Activated CD8-positive, alpha-beta memory T cell treated with anti-CD3 and anti-CD28 coated beads, Interleukin-2, amount 50 U/mL, for 1 hour (primary cell): Measurements from ENCODE around the gene NEURL1B.

Experiments
- DNase-seq: peaks from one replicate; pipeline ENCODE4 v3.0.0-alpha.2; 2020; ENCODE audit errors: extremely low read depth

NEURL1B gene

DNA sequence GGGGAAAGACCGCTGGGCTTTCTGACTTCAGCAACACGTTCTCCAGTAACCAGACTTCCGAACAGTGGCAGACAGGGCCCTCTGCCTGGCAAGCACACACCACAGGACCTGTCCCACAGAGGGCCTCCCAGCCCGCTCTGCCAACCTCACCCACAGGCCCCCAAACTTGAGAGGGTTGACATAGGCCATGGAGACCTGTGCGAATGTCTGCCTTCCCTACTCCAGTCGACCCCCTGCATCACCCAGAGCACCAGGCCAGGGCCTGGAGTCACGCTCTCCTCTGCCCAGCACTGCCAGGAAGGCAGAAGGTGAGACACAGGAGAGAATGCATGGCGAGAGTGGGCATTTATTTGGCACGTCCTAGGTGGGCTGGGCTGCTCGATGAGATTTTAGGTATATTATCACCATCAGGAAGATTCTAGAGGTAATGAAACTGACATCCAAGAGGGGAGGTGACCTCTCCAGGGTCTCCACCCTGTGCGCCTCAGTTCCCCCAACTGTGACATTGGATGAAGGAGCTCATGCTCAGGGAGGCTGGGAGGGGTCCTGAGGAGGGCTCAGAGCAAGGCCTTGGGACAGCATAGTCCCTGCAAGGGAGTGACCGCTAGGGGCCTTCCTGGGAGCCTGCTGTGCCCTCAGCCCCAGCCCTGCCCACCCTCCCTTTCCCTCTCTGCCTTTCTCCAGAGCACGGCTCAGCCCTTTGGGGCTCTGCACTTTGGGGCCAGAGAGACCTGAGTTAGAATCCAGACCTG lies 75.0 kb downstream of the NEURL1B start:
- DNase-seq, result no peak

DNA sequence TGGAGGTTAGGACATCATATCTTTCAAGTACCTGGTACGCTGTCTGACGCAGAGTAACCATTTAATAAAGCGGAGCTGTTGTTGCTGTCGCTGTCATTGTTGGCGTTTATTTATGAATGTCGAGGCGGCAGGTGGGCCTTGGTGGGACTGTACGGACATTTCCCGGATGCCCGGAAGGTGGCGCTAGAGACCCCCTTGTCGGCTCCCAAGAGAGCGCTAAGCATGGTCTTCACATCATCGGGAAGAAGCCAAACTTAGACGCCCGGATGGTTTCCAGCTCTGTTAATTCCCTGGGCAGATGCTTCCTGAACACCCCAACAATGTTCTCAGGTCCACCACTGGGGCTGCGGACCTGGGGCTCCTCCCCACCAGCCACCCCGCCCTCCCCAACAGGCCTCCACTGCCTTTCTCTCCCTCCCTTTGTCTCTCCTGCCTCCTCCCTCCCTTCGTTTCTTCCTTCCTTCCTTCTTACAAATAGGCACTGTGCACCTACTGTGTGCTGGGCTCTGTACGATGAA lies 75.8 kb downstream of the NEURL1B start:
- DNase-seq, result peak; percentile 54

DNA sequence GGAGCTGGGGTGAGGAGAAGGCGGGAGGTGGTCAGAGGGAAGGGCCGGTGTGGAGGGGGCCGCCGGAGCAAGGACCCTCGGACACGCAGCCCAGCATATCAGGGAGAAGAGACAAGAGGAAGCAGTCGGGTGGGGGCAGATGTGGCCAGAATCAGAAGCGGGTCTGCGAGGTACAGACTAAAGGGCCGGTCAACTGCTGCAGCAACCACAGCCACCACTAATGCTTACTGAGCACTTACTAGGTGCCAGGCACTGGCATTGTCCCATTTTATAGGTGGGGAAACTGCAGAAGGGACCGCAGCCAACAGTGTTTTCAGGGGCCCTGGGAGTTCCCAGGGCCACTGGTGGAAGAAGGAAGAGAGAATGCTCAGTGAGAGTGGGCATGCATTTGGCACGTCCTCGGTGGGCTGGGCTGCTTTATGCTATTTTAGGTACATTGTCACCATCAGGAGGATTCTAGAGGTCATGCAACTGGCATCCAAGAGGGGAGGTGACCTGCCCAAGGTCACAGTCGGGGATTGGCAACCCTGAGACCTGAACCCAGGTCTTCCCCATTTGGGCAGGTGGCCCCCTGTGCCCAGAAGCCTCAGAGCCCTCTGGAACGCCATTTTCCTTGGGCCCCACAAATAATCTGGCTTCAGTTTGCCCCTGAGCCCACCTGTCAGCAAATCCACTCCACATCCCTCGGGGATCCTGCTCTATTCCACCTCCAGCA lies 76.6 kb downstream of the NEURL1B start:
- no peak for DNase-seq

DNA sequence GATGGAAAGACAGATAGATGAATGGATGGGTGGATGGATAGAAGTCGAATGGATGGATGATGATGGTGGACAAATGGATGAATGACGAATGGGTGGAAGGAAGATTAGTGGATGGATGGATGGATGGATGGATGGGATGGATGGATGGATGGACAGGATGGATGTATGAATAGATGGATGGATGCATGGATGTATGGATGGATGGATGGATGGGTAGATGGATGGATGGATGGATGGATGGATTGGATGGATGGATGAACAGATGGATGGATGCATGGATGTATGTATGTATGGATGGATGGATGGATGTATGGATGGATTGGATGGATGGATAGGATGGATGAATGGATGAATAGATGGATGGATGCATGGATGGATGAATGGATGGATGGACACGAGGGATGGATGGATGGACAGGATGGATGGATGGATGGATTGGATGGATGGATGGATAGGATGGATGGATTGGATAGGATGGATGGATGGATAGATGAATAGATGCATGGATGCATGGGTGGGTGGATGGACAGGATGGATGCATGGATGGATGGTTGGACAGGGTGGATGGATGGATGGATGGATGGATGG lies 77.6 kb downstream of the NEURL1B start:
- no peak for DNase-seq

DNA sequence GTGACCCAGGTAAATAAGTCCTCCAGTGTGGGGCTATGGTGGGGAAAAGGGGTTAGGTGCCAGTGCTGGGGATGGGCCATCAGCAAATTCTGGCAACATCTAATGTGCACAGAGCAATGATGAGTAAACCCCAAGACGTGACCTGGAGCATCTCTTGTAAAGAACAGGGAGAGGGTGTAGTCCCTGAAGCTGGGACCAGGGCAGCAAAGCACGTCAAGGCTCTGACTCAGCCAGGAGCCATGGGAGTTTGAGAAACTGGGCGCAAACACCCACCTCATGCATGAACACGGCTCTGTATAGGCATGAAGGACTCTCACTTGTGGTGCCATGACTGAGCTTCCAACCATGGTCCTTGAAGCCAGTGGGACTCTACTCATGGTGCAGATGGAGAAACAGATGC lies 78.1 kb downstream of the NEURL1B start:
- DNase-seq, result no peak

DNA sequence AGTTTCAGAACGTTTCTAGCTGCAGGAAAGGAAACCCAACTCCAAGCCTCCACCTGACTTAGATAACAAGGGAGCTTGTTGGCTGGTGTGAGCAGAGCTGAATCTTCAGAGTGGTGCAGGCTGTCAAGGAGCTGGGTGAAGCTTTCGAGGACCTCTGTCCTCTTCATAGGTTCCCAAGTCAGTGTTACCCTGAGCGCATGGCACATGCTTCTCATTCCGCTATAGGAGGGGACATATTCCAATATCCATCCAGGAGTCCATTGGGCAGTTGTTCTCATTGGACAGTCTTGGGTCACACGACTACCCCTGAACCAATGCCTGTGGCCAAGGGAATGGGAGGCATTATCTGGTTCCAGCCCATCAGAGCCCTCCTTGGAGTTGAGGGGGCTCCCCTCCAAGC lies 79.6 kb downstream of the NEURL1B start:
- no peak for DNase-seq

DNA sequence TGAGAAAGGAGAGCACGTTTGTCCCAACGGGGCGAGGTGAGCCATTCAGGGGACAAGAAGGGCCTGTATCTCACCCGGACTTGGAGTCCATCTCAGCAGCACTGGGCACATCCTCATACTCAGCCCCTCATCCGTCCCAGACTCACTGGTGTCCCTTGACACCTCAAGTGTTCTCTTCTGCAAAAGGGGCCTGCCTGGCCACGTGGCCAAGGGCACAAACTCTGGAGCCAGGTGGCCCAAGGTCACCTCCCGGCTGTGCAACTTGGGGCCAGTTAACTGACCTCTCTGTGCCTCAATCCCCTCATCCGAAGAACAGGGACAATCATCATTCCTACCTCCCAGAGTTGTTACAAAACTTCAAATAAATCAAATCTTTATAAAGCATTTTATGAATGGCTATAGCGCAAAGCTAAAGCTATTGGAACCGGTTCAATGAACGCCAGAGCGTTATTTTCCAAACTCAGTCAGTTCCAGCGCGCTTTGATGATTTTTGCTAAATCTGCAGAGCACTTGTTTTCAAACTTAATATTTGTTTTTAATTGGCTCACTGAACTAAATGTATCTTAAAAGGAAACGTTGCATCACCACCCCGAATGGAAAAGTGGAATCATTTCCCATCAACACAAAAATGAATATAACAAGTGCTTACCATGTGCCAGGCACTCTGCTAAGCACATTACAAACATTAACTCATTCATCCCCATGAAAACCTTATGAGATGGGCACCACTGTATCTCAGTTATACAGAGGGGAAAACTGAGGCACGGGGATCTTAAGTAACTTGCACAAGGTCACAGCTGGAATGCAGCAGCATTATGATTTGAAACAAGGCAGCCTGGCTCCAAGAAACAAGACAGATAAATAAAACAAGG lies 80.6 kb downstream of the NEURL1B start:
- DNase-seq, result no peak

DNA sequence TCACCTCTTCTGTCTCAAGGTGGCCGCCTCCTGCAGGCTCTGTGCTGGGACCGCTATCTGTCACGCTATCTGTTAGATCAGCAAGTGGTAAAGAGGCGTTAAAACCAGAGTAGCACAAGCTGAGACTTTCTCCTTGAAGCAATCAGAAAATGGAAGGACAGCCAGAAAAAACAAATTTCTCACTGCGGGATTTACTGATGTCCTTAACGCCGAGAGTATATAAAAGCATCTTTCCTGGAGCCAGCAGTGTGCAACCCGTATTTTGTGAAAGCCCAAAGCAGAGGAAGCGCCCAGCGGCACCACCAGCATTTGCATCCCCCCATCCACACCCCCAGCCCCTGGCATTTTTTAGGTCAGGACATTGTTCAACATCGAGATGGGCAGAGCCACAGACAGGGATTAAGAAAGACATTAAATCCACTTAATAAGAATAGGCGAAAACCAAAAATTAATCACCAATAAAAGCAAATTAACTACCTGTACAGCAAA lies 81.3 kb downstream of the NEURL1B start:
- DNase-seq, result no peak

DNA sequence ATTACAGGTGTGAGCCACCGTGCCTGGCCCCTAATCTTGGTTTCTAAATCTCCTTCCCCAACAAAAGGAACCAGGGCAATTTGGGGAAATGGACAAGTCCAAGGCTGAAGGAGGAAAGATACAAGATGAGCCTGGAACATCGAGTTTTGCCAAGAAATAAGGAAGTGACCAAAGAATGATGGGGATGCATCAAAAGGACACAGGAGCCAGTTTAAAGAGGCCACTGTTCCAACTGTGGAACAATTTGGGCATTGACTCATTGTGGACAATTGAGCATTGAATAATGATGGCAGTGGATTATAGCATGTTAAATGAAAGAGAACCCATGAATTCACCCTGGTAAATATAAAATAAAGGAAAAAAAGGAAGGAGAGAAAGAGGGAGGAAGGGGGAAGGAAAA lies 82.4 kb downstream of the NEURL1B start:
- no peak for DNase-seq

DNA sequence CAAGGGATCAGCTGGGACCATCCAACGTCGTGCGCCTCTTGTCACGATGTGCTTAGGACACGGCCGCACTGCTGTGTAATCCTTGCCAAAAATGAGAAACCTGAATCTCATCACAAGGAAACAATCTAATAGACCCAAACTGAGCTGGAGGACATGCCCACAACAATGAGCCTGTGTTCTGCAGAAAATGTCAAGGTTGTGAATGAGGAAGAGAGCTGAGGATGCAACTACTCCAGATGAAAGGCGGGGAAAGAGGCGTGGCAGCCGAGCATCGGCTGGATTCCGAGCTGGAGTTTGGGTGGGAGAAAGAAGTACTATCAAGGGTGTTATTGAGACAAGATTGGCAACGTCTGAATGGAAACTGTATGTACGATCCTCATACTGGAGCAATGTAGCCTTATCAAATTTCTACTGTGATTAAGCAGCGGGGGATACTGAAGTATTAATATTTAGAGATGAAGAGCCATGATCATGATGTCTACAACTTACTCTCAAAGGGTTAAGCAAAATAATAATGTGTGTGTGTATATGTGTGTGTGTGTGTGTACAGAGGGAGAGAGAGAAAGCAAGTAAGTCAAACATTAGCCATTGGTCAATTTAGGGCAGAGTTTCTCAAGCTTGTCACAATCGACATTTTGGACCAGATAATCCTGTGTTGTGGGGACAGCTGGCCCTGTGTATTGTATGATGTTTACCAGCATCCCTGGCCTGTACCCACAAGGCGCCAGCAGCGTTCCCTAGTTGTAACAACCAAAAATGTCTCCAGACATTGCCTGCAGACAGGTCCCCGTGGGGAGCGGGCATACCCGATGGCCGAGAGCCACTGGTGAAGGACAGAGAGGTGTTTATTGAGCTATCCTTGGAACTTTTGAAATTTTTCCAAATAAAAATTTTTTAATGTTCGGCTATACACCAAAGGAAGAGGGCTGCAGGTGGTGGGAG lies 83.5 kb downstream of the NEURL1B start:
- DNase-seq, result no peak

DNA sequence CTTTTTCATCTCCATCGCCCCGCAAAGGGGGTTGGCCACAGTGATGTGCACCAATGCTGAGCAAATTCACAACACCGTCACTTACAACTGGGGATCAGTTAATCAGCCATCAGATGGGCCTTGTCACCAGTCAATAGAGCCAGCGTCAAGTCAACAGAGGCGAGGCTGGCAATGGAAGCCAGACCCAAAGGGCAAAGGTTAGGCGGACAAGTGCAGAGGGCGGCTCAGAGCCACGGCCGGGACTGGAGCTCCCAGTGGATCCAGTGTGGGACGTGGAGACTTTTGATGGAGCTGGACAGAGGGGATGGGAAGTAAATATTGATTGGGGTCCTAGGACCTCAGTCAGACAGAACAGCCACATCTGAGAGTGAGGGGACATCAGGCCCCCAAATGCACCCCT lies 84.2 kb downstream of the NEURL1B start:
- no peak for DNase-seq

DNA sequence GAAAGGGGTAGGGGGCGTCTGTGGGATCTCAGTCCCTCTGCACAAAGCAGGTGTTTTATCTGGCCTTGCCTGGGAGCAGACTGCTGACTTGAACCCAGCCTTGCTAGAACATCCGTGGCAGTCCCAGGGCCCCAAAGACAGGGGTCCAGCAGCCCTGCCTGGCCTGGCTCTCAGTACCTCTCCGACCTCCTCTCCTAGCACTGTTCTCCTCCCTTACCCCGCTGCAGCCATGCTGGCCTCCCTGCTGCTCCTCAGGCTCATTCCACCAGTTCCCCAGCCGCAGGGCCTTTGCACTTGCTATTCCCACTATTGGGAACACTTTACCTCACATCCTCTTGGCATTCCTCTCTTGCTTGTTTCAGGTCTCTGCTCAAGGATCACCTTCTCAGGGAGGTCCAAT lies 84.7 kb downstream of the NEURL1B start:
- no peak for DNase-seq

DNA sequence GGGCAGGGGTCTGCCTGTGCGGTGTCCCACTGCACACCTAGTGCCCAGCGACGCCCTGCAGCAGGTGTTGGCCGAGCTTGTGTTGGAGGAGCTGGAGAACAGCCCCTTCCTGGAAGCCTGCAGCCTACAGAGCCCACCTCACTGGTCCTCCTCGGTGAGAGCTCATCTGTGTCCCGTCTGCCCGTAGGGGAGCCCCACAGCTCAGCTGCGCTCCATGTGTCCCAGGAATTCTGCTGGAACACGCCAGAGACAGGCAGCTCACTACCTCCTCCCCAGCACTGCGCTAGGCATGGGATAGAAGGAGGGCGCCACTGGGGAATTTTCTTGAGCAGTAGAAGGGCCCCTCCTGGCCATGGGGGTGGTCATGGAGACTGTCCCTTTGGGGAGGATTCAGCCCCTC lies 85.9 kb downstream of the NEURL1B start:
- DNase-seq, result no peak

DNA sequence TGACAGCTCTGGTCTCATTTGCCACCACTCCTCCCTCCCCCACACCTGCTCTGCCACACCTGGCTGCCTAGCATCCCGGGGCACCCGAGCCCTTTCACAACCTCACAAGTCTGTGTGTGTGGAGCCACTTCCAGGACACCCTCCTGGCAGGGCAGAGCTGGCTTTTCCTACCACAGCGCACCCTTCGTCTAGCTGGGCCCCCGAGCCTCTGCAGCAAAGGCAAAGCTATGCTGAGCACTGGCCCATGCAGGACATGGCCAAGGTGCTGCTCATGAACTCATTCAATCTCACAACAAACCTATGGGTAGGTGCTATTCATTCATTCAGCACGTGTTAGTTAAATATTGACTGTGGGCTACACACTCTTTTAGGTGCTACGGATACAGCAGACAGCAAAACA lies 86.5 kb downstream of the NEURL1B start:
- DNase-seq, result no peak

DNA sequence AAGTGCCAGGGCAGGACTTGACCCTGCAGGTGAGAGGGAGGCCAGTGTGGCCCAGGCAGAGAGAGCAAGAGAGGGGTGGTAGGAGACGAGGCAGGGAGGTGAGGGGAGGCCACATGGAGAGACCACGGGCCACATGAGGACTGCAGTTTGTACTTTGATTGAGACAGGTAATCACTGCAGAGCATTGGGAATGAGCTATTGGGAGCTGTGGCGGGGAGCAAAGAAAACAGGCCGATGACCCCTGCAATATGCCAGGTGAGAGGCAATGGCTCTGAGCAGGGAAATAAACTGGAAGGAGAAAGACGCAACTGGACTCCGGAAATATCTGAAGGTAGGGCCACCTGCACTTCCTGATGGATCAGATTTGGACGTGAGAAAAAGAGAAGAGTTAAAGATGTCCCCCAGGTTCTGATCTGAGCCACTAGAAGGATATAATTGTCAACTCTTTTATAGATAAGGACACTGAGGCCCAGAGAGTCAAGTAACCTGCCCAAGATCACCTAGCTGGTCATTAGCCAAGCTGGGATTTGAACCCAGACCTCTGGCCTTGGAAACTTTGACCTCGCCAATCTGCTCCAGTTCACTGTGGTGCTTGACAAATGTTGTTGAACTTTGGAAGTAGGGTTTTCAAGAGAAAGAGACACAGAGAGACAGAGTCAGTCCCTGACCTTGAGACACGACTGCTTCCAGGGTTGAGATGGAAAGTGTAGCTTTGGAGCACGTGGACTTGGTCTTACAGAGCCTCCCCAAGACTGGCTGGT lies 87.6 kb downstream of the NEURL1B start:
- DNase-seq, result no peak

DNA sequence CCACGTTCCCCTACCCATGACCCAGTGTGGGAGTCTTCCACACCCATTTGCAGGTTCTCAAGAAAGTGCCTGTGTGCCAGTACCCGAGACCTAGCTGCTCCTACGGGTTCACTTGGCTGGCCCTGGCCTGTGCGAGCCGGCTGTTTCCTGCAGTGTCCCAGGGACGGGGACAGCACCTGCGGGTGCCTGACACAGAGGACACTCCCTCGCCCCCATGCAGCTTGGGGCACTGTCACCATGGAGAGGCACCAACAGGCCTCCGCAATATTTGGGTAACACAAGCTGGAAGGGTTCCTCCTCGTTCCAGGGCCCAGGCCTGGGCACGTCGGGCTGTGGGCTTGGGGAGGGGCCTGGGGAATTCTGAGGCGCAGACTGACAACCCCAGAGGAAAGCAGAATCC lies 88.5 kb downstream of the NEURL1B start:
- DNase-seq, result no peak

DNA sequence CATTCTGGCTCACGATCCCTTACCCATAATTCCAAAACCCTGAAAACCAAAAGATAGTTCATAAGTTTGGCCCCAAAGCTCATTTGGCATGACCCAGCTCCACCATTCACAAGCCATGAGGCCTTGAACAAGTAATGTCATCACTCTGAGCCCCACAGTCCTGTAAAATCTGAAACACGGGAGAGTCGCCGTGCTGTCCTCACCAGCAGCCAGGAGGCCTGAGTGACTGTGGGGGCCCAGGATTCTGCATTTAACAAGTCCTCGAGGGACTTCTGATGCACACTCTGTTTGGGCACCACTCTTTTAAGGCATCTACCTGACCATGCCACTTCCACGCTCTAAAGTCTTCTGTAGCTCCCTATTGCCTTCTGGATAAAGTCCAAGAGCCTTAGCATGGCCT lies 89.2 kb downstream of the NEURL1B start:
- DNase-seq, result no peak

DNA sequence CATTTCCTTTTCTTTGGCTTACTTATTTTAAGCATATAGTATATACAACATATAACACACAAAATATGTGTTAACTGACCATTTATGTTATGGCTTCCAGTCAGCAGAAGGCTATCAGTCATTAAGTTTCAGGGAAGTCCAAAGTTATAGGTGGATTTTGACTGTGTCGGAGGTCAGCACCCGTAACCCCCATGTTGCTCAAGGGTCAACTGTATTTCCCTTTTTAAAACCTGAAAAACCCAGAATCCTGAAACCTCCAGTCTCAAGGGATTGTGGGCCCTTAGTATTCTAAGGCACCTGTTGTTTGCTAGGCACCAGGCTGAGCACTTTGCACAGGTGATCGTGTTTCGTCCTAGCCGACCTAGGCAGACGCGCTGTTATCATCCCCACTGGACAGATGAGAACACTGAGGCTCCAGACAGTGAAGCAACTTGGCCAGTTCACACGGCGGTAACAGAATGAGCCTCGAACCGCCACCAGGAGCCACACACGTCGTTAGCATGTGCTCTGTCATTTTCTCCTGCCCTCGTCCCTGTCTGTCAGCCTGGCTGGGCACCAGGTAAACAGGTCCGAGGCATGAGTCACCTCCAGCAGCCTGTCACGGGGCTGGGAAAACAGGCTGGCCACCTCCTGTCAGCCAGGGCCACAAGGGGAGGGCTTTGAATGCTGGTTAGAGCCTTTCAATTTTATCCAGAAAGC lies 90.1 kb downstream of the NEURL1B start:
- DNase-seq, result no peak

DNA sequence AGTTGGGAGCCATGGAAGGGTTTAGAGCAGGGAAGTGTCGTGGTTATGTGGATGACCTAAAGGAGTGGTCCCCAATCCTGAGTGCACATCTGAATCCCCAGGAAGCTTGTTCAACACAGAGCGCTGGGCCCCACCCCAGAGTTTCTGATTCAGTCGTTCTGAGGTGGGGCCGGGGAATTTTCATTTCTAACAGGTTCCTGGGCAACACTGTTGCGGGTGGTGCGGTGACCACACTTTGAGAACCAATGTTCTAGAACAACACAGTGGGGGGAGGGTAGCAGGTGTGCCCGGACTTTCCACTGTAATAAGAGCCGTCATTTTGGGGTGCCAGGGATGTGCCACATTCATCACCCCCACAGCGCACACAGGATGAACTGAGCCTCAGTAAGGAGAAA lies 90.6 kb downstream of the NEURL1B start:
- DNase-seq, result no peak
